22Rv1 (cell line): Measurements from ENCODE around the gene DDI1.

Source experiments
- H3K27ac ChIP-seq: fragments of 450-650 bp; 2 replicates; pipeline ENCODE4 v1.5.1; 2017
- CTCF ChIP-seq: fragments of 450-650 bp; IDR thresholded peaks from 2 replicates; pipeline ENCODE4 v1.5.1; 2017; ENCODE audit warnings: mild to moderate bottlenecking
- ZFX ChIP-seq: fragments of 450-650 bp; IDR thresholded peaks from 2 replicates; pipeline ENCODE4 v1.6.1; 2017; ENCODE audit warnings: antibody characterized with exemption, borderline replicate concordance

DDI1 gene

DNA sequence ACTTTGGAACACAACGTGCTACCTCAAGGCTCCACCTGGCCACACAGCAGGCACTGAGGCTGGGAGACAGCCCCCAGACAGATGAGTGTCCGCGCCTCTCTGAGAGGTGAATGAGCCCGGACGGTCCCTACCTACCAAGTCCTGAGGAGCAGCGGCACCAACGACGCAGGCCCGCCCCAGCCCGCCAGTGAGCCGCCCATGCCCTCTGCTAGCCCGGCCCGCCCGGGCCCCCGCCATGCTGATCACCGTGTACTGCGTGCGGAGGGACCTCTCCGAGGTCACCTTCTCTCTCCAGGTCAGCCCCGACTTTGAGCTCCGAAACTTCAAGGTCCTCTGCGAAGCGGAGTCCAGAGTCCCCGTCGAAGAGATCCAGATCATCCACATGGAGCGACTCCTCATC is at the start of gene DDI1:
Gene DDI1 (plus strand): TSS at position 53 of the 400 bp plus-strand sequence. CDS start 183 bp downstream, at position 236.
- TF ChIP-seq ZFX, result no peak
- TF ChIP-seq CTCF, result no peak
- no peak within 1 kb of the TSS for H3K27ac ChIP-seq

DNA sequence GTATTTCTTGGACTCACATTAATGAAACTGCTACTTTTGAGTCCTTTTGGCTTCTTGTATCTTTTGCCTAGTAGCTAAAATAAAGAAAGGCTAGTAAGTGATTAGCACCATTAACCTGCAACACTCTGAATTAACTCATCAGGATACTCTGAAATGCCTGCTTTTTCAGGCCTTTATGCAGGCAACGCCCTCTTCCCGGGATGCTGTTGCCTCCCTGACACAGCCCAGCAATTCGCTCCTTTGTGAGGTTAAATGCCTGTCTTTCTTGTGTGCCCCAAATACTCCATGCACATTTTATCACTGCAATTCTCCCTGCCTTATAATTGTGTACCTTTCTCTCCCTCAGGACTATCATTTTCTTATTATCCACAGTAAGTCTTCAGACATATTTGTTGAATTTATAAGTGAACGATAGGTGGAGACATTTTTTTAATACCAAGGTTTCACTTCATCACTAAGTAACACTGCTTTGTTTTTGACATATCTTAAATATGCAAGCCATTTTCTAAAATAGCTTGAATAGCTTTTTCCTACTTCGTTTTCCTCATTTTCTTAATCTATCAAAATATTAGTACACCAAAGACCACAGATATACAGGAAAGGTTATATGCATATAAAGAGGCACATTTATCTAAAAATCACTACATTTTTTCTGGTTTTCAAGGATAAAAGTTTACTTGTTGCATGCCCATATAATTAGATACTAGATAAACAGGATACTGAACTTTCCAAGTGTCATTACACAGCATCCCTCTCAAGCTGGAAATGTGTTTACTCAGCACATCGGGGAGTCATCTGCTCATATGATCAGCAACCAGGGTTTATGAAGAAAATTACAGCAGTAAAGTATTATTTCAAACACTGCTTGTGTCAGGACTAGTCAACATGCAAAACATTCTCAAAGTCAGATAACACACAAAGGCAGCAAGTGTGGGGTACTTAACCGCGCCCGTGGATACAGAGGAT is 48.5 kb upstream of the DDI1 start:
- TF ChIP-seq CTCF (no peak), ZFX (no peak)
- H3K27ac ChIP-seq, result no peak overlapping the region

- no peak overlapping the region for H3K27ac ChIP-seq
- no peak for TF ChIP-seq CTCF
- TF ChIP-seq ZFX, result no peak
Observed at GRCh38 chr11:103988595-103988969, 47.9 kb upstream of the DDI1 start.

DNA sequence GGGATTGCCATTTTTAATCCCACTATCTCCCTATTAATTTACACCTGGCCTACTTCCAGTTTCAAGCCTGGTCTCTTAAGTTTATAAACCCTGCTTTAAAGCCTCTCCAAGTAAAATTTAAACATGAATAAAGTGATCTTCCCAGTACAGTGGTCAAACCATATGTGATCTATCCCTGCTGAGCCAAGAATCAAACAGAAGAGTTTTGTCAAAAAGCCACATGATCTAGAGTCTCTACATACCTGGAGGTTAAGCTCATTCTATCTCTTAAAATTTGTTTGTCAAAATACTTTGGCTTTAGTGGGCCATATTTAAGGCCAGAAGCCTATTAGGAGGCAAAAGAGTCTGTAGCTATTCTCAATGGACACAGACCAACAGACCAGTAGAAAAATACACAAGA is 42.9 kb upstream of the DDI1 start:
- no peak for TF ChIP-seq ZFX
- no peak for TF ChIP-seq CTCF
- H3K27ac ChIP-seq, result no peak overlapping the region

DNA sequence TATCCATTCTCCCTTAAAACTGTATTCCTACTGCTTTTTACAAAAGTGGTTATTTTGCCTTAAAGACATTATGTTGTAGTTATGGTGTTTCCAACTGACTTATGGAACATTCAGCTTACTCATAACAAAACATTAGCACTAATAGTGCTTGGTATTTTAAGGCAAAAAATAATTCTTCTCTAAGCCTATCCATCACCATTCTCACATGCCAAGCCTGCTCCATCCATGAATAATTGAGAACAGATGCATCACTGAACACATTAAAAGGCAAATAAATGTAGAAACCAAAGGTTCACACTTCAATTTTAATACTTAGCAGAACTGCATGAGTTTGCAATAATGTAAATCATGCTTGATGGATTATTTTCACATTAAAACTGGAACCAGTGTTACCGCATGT is 42.3 kb upstream of the DDI1 start:
- H3K27ac ChIP-seq, result no peak overlapping the region
- TF ChIP-seq CTCF (no peak), ZFX (no peak)

DNA sequence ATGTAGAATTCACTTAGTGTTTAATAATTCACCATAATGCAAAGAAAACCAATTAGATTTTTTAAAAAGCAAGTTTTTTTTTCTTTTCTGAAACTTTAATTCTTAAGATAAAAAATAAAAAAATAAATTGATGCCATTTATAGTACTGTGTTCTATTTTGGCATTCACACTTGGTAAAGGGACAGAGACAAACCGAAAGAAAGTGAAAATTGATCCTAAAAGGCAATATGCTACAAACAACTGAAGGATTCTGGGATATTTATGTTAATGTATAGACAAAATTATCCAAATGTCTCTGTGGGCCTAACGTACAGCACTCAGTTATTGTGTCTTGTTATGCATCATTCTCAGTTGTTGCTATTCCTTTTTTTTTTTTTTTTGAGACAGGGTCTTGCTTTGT is 41.9 kb upstream of the DDI1 start:
- no peak for TF ChIP-seq CTCF
- TF ChIP-seq ZFX, result no peak
- no peak overlapping the region for H3K27ac ChIP-seq

GRCh38 chr11:103995896-103996295 is 40.5 kb upstream of the DDI1 start:
- TF ChIP-seq ZFX, result no peak
- no peak overlapping the region for H3K27ac ChIP-seq
